ENCODE measurements around the gene UNC13D. TPM values are rescaled to one million over a fixed set of nuclear protein-coding genes. Genes with fewer than 3 reads are reported as not detected.
A peak's percentile ranks its signal among the peaks of the same experiment; 100 is the strongest.

Gene UNC13D
- total and polyA plus RNA-seq, 9 of the 15 experiments (the other 6 are each of a cell fraction or from before 2014, with no cell fraction given) = 0.86 to 244 (median 69.2) TPM

DNA sequence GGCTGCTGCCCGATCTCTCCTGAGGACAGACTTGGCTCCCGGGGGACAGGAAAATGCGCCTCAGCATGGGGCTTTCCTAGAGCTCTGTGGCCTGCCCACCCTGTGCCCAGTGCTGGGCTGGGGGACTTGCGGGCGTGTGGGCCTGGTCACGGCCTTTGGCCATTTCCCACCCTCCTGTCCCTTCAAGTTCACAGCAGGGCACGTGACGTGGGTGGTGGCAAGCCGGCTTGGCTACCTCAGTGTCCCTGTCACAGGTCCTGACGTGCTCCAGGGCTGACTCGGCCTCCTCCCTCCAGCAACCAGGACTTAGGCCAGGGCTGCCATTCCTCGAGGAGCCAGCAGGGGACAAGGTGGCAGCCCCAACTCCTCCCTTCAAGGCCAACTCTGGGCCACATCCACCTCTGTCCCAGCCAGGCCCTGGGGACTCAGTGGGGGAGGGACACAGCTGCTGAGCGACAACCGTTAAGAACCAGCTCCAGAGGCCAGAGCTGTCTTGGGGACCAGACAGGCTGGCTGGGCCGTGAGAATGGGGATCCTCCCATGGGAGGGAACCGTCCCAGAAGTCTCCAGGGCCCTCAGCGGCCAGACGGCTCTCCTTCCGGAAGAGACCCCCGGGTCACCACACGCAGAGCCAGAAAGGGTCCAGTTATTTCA, 981 bp upstream of the UNC13D start (continued):
- TF ChIP-seq, protein P1, sequence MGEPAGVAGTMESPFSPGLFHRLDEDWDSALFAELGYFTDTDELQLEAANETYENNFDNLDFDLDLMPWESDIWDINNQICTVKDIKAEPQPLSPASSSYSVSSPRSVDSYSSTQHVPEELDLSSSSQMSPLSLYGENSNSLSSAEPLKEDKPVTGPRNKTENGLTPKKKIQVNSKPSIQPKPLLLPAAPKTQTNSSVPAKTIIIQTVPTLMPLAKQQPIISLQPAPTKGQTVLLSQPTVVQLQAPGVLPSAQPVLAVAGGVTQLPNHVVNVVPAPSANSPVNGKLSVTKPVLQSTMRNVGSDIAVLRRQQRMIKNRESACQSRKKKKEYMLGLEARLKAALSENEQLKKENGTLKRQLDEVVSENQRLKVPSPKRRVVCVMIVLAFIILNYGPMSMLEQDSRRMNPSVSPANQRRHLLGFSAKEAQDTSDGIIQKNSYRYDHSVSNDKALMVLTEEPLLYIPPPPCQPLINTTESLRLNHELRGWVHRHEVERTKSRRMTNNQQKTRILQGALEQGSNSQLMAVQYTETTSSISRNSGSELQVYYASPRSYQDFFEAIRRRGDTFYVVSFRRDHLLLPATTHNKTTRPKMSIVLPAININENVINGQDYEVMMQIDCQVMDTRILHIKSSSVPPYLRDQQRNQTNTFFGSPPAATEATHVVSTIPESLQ (CRISPR knock-in tag; IDR thresholded peaks at IDR 0.05) = 0 out of 2 replicates have a peak, but pooled peaks have one; percentile 50
- TF ChIP-seq, protein P2, sequence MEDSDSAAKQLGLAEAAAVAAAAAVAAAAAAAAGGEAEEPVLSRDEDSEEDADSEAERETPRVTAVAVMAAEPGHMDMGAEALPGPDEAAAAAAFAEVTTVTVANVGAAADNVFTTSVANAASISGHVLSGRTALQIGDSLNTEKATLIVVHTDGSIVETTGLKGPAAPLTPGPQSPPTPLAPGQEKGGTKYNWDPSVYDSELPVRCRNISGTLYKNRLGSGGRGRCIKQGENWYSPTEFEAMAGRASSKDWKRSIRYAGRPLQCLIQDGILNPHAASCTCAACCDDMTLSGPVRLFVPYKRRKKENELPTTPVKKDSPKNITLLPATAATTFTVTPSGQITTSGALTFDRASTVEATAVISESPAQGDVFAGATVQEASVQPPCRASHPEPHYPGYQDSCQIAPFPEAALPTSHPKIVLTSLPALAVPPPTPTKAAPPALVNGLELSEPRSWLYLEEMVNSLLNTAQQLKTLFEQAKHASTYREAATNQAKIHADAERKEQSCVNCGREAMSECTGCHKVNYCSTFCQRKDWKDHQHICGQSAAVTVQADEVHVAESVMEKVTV (CRISPR knock-in tag; IDR thresholded peaks at IDR 0.05) = peak; percentile 42; the same call in 1 of the 2 replicates
- TF ChIP-seq HDAC3 (IDR thresholded peaks at IDR 0.05; ENCODE audit: borderline replicate concordance, partially characterized antibody) (no peak), PHB (CRISPR knock-in tag; IDR thresholded peaks at IDR 0.05) (no peak), NFRKB (IDR thresholded peaks at IDR 0.05; ENCODE audit: low read depth) (no peak; the same call in 1 of the 2 replicates), ZBTB7A (IDR thresholded peaks at IDR 0.05; ENCODE audit: borderline replicate concordance, control insufficient read depth, low read depth, low read length) (no peak), KLF16 (IDR thresholded peaks at IDR 0.05) (peak; percentile 27; the same call in 1 of the 2 replicates), SRSF3 (IDR thresholded peaks at IDR 0.05; ENCODE audit: insufficient read depth, low read length) (no peak), ETS2 (tag; IDR thresholded peaks at IDR 0.05; ENCODE audit: borderline replicate concordance, poor library complexity, severe bottlenecking) (no peak), PHB2 (IDR thresholded peaks at IDR 0.05; ENCODE audit: low read depth) (no peak), ZNF224 (CRISPR knock-in tag; IDR thresholded peaks at IDR 0.05) (no peak)
- TF ChIP-seq, protein P3, sequence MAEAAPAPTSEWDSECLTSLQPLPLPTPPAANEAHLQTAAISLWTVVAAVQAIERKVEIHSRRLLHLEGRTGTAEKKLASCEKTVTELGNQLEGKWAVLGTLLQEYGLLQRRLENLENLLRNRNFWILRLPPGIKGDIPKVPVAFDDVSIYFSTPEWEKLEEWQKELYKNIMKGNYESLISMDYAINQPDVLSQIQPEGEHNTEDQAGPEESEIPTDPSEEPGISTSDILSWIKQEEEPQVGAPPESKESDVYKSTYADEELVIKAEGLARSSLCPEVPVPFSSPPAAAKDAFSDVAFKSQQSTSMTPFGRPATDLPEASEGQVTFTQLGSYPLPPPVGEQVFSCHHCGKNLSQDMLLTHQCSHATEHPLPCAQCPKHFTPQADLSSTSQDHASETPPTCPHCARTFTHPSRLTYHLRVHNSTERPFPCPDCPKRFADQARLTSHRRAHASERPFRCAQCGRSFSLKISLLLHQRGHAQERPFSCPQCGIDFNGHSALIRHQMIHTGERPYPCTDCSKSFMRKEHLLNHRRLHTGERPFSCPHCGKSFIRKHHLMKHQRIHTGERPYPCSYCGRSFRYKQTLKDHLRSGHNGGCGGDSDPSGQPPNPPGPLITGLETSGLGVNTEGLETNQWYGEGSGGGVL (CRISPR knock-in tag; IDR thresholded peaks at IDR 0.05) = no peak
- TF ChIP-seq, protein P4, sequence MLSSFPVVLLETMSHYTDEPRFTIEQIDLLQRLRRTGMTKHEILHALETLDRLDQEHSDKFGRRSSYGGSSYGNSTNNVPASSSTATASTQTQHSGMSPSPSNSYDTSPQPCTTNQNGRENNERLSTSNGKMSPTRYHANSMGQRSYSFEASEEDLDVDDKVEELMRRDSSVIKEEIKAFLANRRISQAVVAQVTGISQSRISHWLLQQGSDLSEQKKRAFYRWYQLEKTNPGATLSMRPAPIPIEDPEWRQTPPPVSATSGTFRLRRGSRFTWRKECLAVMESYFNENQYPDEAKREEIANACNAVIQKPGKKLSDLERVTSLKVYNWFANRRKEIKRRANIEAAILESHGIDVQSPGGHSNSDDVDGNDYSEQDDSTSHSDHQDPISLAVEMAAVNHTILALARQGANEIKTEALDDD (IDR thresholded peaks at IDR 0.05) = no peak
- TF ChIP-seq, protein P5, sequence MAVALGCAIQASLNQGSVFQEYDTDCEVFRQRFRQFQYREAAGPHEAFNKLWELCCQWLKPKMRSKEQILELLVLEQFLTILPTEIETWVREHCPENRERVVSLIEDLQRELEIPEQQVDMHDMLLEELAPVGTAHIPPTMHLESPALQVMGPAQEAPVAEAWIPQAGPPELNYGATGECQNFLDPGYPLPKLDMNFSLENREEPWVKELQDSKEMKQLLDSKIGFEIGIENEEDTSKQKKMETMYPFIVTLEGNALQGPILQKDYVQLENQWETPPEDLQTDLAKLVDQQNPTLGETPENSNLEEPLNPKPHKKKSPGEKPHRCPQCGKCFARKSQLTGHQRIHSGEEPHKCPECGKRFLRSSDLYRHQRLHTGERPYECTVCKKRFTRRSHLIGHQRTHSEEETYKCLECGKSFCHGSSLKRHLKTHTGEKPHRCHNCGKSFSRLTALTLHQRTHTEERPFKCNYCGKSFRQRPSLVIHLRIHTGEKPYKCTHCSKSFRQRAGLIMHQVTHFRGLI (CRISPR knock-in tag; IDR thresholded peaks at IDR 0.05) = no peak
- TF ChIP-seq, protein P6, sequence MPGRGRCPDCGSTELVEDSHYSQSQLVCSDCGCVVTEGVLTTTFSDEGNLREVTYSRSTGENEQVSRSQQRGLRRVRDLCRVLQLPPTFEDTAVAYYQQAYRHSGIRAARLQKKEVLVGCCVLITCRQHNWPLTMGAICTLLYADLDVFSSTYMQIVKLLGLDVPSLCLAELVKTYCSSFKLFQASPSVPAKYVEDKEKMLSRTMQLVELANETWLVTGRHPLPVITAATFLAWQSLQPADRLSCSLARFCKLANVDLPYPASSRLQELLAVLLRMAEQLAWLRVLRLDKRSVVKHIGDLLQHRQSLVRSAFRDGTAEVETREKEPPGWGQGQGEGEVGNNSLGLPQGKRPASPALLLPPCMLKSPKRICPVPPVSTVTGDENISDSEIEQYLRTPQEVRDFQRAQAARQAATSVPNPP (IDR thresholded peaks at IDR 0.05; ENCODE audit: borderline replicate concordance, insufficient read depth, insufficient read length) = no peak
- TF ChIP-seq, protein P7, sequence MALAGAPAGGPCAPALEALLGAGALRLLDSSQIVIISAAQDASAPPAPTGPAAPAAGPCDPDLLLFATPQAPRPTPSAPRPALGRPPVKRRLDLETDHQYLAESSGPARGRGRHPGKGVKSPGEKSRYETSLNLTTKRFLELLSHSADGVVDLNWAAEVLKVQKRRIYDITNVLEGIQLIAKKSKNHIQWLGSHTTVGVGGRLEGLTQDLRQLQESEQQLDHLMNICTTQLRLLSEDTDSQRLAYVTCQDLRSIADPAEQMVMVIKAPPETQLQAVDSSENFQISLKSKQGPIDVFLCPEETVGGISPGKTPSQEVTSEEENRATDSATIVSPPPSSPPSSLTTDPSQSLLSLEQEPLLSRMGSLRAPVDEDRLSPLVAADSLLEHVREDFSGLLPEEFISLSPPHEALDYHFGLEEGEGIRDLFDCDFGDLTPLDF (CRISPR knock-in tag; IDR thresholded peaks at IDR 0.05) = peak; percentile 69
